ENCODE measurements around the gene ZRANB3. TPM values are rescaled to one million over a fixed set of nuclear protein-coding genes. Genes with fewer than 3 reads are reported as not detected.

ZRANB3 gene
- total RNA-seq, 1 experiment from 2014 or later, result 11.3 TPM

GRCh38 chr2:135226961-135227360 is 304.1 kb downstream of the ZRANB3 start:
- Histone ChIP-seq H3F3A (ENCODE audit: insufficient read depth, low read depth) (no peaks in the 10 kb centered on the region), H3K4me1 (replicated peaks; ENCODE audit: insufficient read depth) (no peaks in the 10 kb centered on the region), H3K36me3 (ENCODE audit: low read depth) (no peaks in the 10 kb centered on the region), H3K27ac (no peak overlapping the region), H3K9me2 (ENCODE audit: insufficient read depth) (no peaks in the 10 kb centered on the region), H3K4me2 (no peak overlapping the region), H3K4me3 (no peak overlapping the region), H4K20me1 (ENCODE audit: insufficient read depth) (no peaks in the 10 kb centered on the region), H3K27me3 (ENCODE audit: insufficient read depth, low read depth) (no peaks in the 10 kb centered on the region), H2AFZ (no peak overlapping the region), H3K79me2 (ENCODE audit: low read depth) (no peaks in the 10 kb centered on the region), H3K9me3 (ENCODE audit: insufficient read depth, low read depth) (no peaks in the 10 kb centered on the region)
- POLR2A ChIA-PET (ENCODE audit: unreplicated experiment), result no interaction called here
- TF ChIP-seq CTCF (conservative IDR thresholded peaks at IDR 0.05), result no peak
- no peak for TF ChIP-seq EZH2 (IDR thresholded peaks at IDR 0.05; ENCODE audit: low read depth)
- CTCF ChIA-PET, result no interaction called here
- intact Hi-C loops (cut with micrococcal nuclease; ENCODE audit: unreplicated experiment), result no loop called here
- no peak for DNase-seq
- no TSS peak for BruUV-seq (replicated peaks)

GRCh38 chr2:135225781-135226180 is 305.2 kb downstream of the ZRANB3 start:
- intact Hi-C loops (cut with micrococcal nuclease; ENCODE audit: unreplicated experiment), result no loop called here
- Histone ChIP-seq H3K36me3 (ENCODE audit: low read depth) (no peaks in the 10 kb centered on the region), H3K4me2 (no peak overlapping the region), H3K27me3 (ENCODE audit: insufficient read depth, low read depth) (no peaks in the 10 kb centered on the region), H3K4me1 (replicated peaks; ENCODE audit: insufficient read depth) (no peaks in the 10 kb centered on the region), H2AFZ (no peak overlapping the region), H4K20me1 (ENCODE audit: insufficient read depth) (no peaks in the 10 kb centered on the region), H3K27ac (no peak overlapping the region), H3K4me3 (no peak overlapping the region), H3K9me2 (ENCODE audit: insufficient read depth) (no peaks in the 10 kb centered on the region), H3K79me2 (ENCODE audit: low read depth) (no peaks in the 10 kb centered on the region), H3F3A (ENCODE audit: insufficient read depth, low read depth) (no peaks in the 10 kb centered on the region), H3K9me3 (ENCODE audit: insufficient read depth, low read depth) (no peaks in the 10 kb centered on the region)
- no peak for DNase-seq
- ChIA-PET POLR2A (ENCODE audit: unreplicated experiment) (no interaction called here), CTCF (no interaction called here)
- TF ChIP-seq EZH2 (IDR thresholded peaks at IDR 0.05; ENCODE audit: low read depth) (no peak), CTCF (conservative IDR thresholded peaks at IDR 0.05) (no peak)
- BruUV-seq (replicated peaks), result no TSS peak

DNA sequence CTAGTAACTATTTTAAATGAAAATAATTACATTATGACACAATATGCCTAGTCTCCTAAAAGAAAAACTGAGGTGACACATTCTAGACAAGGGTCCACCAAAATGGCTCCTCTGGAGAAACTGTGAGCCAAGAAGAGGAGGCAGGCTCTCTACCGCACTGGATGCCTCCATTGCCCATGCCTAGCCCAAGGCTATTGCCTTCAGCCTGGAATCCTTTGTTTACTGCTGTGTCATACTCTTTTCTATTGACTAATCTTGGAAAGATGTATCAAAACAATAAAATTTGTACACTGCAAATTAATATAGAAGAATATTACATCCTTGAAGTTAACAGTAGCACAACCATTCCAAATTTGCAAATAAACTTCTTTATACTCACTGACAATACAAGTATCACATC is 311.8 kb downstream of the ZRANB3 start:
- no peaks in the 10 kb centered on the region for H3K36me3 ChIP-seq (ENCODE audit: low read depth)
- no peaks in the 10 kb centered on the region for H3K27me3 ChIP-seq (ENCODE audit: insufficient read depth, low read depth)
- no peaks in the 10 kb centered on the region for H4K20me1 ChIP-seq (ENCODE audit: insufficient read depth)
- H3K4me3 ChIP-seq, result no peak overlapping the region
- no peaks in the 10 kb centered on the region for H3F3A ChIP-seq (ENCODE audit: insufficient read depth, low read depth)
- H2AFZ ChIP-seq, result no peak overlapping the region
- DNase-seq, result no peak
- H3K9me2 ChIP-seq (ENCODE audit: insufficient read depth), result no peaks in the 10 kb centered on the region
- ChIA-PET POLR2A (ENCODE audit: unreplicated experiment) (no interaction called here), CTCF (no interaction called here)
- intact Hi-C loops (cut with micrococcal nuclease; ENCODE audit: unreplicated experiment), result no loop called here
- H3K79me2 ChIP-seq (ENCODE audit: low read depth), result no peaks in the 10 kb centered on the region
- H3K9me3 ChIP-seq (ENCODE audit: insufficient read depth, low read depth), result no peaks in the 10 kb centered on the region
- no peak overlapping the region for H3K4me2 ChIP-seq
- H3K27ac ChIP-seq, result no peak overlapping the region
- no TSS peak for BruUV-seq (replicated peaks)
- 0 out of 2 replicates have a peak, but pooled peaks cover 3% of the 10 kb centered on the region for H3K4me1 ChIP-seq (replicated peaks; ENCODE audit: insufficient read depth)
- TF ChIP-seq CTCF (conservative IDR thresholded peaks at IDR 0.05) (no peak), EZH2 (IDR thresholded peaks at IDR 0.05; ENCODE audit: low read depth) (no peak)
